HG03521 (cell line): ENCODE data around the gene CASZ1.

Experiments
- ATAC-seq: cut with Tn5 transposase; IDR thresholded peaks from one replicate; pipeline ENCODE4 v1.9.1; 2021; ENCODE audit warnings: mild to moderate bottlenecking, moderate library complexity; ENCODE audit not compliant: unreplicated experiment

Gene CASZ1

GRCh38 chr1:10614377-10615225 is 181.8 kb downstream of the CASZ1 start:
- ATAC-seq, result no peak

GRCh38 chr1:10613861-10614260 is 182.6 kb downstream of the CASZ1 start:
- ATAC-seq, result no peak

GRCh38 chr1:10613340-10613739 is 183.1 kb downstream of the CASZ1 start:
- no peak for ATAC-seq

- no peak for ATAC-seq
Observed at GRCh38 chr1:10612436-10613160, 183.8 kb downstream of the CASZ1 start.

- no peak for ATAC-seq
Observed at GRCh38 chr1:10610901-10611600, 185.4 kb downstream of the CASZ1 start.

- ATAC-seq, result no peak
Observed at GRCh38 chr1:10608690-10609089, 187.8 kb downstream of the CASZ1 start.

- no peak for ATAC-seq
Observed at GRCh38 chr1:10607228-10607627, 189.2 kb downstream of the CASZ1 start.

GRCh38 chr1:10606064-10606463 is 190.4 kb downstream of the CASZ1 start:
- no peak for ATAC-seq

- ATAC-seq, result no peak
Observed at GRCh38 chr1:10604966-10605365, 191.5 kb downstream of the CASZ1 start.

- ATAC-seq, result no peak
Observed at GRCh38 chr1:10602936-10603335, 193.5 kb downstream of the CASZ1 start.

GRCh38 chr1:10601342-10602070 is 194.9 kb downstream of the CASZ1 start:
- no peak for ATAC-seq

- no peak for ATAC-seq
Observed at GRCh38 chr1:10599194-10599861, 197.1 kb downstream of the CASZ1 start.

- ATAC-seq, result no peak
Observed at GRCh38 chr1:10598389-10598702, 198.1 kb downstream of the CASZ1 start.

- no peak for ATAC-seq
Observed at GRCh38 chr1:10597492-10598388, 198.7 kb downstream of the CASZ1 start.

GRCh38 chr1:10596780-10597179 is 199.7 kb downstream of the CASZ1 start:
- no peak for ATAC-seq

- no peak for ATAC-seq
Observed at GRCh38 chr1:10594595-10595223, 201.7 kb downstream of the CASZ1 start.

GRCh38 chr1:10593750-10594149 is 202.7 kb downstream of the CASZ1 start:
- no peak for ATAC-seq

- ATAC-seq, result no peak
Observed at GRCh38 chr1:10592373-10592772, 204.1 kb downstream of the CASZ1 start.

- ATAC-seq, result no peak
Observed at GRCh38 chr1:10591010-10591409, 205.4 kb downstream of the CASZ1 start.
